Muscle of arm (tissue), 12 donors: ENCODE measurements around the gene PDZD2. TPM values are rescaled to one million over a fixed set of nuclear protein-coding genes. Genes with fewer than 3 reads are reported as not detected.

ENCODE experiments used
- DNase-seq: peaks from one replicate; pipeline ENCODE4 v3.0.0-alpha.2; 2013
- polyA plus RNA-seq, 12 donors: library from polyadenylated mRNA; unstranded; fragments of 120-200 nt; gene quantifications; one replicate each; pipeline ENCODE4 v1.2.1, GENCODE V29; 2013; ENCODE audit not compliant: insufficient read length in 12 of 12

Gene PDZD2
- polyA plus RNA-seq, 12 donors = 5.0 to 28.2 (median 8.6) TPM; not detected in 1

DNA sequence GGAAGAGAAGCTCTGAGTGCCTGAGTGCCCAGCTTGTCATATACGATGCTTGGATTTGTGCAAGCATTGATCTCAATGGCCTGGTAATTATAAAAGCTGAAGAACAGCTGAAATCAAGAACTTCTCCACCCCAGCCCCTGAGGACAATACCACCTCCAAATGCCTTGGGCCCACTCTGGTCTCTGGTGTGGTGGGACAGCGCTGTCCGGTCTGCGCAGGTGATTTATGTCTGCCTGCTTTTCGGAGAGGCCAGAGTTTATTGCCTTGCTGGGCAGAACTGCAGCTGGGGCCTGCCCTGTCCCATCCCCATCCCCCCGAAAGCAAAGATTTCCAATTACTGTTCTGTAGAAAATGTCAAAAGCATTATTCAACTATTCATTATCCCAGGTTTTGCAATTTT, 1.1 kb upstream of the PDZD2 start:
- no peak for DNase-seq

DNA sequence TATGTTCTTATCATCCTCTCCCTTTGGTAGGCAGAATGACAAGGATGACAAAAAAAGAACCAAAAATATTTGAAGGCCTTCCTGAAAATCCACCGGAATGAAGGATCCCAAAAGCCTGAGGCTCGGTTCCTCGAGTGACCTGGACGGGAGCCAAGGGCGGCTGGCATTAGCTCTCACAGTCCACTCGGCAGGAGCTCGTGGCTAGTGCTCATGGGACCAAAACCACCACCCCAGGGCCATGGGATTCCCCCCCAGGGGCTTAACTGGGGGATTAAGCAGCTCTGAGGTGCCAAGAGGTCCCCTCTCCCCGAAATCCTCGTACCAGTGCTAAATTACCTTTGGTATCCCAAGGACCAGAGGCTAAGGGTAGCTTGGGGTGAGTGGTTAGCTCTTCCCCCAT, 586 bp upstream of the PDZD2 start:
- no peak for DNase-seq

DNA sequence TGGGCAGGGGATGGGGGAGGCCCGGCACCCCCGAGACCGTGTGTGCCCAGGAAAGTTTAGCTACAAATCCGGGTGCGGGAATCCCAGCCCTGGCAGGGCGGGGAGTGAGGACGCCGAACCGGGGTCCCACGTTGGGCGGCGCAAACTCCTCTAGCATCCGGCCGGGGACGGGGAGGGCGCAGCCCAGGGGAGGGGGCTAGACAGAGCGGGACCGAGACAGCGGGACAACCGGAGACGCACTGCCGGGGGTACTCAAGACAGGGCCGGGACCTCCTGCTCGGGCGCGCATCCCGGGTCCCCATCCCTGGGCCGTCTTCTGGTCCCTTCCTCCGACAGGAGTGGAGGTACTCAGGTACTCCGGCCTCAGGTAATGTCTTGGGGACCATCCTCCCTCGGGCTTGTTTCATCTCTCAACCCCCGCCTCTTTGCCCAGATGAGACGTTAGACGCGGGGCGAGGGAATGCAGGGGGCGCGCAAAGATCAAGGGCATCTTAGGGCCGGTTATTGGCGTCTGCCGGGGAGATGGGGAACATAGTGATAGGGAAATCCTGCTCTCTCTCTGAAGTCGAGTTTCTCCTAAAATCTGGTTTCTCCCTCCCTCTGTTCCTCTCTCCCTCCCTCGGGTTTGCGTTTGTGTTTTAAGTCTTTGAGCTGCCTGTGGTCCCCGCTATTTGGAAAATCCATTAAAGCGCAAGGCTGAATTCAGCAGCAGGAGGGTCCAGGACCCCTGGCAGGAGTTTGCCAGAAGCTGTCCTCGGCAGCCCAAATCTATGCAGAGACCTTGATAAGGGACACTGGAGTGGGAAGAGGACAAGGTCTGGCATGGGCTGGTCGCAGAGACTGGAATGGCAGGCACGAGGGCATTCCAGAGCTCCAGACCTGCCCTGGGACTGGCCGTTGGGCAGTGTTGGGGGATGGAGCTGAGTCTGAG, 815 bp downstream of the PDZD2 start:
- DNase-seq = no peak

DNA sequence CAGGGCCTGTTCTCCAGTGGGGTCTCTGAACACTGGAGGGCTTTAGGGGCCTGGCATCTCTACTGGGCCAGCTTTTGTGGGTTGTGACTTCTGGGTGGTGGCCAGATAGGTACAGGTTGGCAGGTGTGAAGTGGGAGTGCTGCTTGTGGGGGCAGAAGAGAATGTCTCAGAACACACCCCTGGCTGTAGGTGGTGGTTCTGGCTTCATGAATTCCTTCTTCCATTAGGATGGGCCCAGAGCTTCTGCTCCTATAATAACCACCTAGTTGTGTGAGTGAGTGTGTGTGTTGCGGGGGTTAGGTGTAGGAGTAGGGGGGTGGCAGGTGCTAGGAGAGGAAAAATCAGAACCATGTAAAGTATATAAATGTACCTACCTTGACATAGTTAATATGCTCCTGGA, 1.6 kb downstream of the PDZD2 start:
- no peak for DNase-seq

DNA sequence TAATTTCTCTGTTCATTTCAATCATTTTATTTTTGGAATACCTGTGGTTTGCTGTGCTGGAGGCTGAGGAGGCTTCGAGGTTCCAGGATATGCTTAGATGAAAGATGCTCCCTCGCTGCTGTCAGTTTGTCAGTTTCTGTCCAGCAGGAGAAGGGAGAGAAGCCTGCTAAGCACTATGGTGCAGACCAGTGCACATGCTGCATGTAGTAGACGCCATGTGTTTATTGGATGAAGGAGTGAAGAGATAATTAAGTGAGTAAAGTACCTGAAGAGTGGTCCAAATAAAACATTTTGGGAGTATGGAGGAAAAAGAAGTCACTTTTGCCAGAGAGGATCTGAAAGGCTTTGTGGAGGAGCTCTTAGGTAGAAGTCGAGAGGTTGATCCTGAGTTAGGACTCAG, 2.1 kb downstream of the PDZD2 start:
- no peak for DNase-seq

DNA sequence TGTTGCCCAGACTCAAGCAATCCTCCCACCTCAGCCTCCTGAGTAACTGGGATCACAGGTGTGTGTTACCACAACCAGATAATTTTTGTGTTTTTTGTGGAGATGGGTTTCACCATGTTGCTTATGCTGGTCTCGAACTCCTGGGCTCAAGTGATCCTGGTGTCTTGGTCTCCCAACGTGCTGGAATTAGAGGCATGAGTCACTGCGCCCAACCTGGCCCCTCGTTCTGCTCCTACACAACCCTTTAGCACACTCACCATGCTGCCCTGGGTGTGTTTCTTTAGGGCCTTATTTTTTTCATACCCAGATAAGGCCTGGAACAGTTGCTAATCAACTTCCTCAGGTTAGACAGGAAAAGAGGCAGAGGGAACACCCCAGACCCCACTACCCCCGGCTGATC, 2.6 kb downstream of the PDZD2 start:
- DNase-seq = no peak

DNA sequence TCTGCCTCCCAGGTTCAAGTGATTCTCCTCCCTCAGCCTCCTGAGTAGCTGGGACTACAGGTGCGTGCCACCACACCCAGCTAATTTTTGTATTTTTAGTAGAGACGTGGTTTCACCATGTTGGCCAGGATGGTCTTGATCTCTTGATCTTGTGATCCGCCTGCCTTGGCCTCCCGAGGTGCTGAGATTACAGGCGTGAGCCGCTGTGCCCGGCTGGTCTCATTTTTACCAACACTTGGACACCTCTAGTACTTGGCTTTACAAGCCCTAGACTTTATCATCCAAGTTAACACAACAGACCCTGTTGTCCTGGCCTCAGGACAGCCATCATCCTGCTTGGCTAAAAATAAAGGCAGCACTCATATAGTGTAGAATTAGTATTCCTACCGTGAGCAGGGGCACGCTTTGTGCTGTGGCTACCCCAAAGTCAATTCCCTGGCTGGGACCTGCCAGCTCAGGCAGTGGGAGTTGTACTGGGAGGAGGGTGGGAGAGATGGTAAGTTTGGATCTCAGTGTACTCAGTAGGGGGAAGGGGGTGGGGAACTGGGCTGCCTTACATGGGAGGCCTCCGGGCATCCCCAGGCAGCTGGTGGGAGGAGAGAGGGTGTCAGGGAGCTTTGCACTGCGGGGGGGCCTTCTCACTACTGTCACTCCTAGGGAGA, 6.6 kb downstream of the PDZD2 start:
- no peak for DNase-seq

DNA sequence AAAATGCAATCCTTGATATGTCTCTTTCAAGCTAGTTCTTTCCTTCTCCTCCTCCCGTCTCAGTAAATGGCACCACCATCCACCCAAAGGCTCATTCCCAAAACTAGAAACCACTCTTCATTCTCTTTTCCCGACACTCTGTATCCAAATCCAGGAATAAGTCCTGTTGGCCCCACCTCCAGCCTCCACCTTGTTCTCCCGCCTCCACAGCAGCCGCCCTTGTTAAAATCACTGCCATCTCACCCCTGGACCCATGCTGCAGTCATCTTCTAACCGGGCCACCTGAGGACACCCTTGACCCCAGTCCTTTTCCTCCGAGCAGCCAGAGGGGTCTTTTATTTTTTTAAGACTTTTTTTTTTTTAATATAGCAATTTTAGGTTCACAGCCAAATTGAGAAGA, 9.4 kb downstream of the PDZD2 start:
- no peak for DNase-seq

DNA sequence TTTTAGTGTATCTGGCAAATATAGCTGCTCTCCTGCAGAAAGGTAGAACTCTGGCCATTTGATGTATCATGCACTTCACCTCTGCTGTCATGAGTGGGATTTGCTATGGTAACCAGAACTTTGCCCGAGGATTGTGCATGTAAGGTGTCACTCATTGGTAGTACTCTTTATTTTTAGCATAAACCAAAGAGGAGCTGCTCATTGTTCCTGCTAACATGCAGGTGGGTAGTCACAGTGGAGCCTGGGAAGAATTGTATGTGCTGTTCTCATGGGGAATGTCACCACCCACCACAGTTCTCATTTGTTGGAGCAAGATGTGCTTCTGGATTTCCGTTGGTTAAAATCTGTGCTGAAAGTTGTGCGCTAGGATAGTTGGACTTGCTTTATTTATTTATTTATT, 12.3 kb downstream of the PDZD2 start:
- DNase-seq = no peak

DNA sequence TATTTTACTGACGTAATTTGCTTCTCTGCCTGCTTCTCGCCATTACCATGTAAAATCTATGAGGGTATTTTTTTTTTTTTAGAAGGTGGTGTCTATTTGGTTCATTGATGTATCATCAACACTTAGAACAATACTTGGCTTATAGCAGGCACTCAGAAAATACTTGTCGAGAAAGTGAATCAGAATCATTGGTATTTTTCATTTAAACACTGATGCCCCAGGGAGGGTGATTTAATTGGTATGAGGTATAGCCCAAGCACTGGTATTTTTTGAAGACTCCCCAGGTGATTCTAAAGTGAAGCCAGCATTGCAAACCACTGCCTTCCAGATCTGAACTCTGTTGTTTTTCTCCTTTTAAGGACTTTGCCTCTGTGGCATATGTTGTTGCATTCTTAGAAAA, 16.6 kb downstream of the PDZD2 start:
- no peak for DNase-seq

DNA sequence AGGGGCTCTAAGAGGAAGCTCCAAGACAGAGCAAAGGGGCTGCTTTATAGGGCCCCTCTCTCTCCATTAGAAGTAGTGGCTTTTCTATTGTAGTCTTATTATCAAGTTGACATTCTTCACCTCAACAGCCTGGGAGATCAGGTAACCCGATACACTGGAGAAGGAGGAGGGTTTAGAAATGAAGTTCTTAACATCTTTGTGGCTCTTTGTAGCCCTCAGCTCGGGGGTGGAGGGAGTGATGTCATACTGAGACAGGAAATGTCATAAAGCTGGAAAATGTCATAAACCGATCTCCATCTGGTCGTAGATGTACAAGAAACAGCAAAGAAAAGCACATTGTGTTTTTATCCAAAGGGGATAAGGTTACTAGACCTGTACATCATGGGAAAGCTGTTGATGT, 17.9 kb downstream of the PDZD2 start:
- DNase-seq = no peak

DNA sequence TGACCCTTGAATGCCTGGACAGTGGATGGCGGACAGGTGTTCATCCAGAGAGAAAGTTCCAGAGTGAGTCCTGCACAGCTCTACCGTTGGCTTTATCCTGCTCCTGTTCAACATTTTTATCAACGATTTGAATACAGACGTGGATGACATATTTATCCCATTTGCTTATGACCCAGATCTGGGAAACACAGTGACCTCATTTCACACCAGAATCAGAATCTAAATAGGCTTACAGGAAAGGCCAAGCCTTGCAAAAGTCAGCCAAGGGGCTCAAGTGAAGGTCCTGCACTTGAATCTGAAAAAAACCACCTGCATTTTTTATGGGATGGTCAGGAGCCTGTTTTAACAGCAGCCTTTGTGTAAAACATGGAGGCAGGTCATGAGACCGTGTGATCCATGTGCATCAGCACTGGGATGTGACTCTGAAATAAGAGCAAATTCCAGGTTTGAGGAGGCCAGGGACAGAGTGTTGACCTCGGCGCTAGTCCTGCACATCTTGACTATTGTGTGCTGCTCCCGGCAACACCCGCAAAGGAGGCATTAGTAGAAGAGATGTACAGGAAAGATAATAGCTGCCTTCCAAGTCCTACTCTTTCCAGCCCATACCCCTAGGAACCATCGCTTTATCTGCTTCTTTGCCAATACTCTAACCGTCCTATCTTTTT, 18.5 kb downstream of the PDZD2 start:
- no peak for DNase-seq

DNA sequence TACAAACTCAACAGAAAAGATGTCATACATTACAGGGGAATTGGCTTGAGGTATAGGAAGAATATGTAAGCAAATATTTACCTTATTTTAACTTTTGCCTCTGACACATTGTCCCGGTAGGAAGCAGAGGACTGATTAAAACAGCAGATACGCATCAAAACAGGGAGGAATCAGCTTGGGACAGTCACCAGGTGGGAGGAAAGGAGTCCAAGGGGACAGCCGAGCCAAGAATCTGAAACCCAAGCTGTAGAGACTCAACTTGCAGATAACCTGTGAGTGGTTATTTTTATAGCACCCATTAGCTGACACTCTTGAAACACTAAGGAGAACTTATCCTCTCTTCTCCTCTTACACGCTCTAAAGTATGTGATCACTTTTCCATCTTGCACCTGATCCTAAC, 22.3 kb downstream of the PDZD2 start:
- DNase-seq = no peak

DNA sequence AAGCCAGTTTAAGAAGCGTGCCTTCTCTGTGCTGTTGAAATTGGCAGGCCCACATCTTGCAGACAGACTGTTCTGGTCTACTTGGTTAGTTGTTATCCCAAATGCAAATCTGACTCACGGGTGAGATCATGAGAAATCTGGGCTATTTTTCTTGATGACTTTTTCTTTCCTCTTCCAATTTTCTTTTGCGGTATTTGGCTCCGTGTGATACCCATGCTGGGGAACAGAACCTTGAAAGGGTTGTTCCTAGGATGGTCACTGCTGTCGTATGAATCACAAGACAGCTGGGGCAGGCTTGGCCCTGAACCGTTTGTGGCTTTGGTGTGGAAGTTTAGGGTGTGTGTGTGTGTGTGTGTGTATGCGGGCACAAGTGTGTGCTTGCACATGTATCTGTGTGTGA, 24.6 kb downstream of the PDZD2 start:
- DNase-seq = no peak

DNA sequence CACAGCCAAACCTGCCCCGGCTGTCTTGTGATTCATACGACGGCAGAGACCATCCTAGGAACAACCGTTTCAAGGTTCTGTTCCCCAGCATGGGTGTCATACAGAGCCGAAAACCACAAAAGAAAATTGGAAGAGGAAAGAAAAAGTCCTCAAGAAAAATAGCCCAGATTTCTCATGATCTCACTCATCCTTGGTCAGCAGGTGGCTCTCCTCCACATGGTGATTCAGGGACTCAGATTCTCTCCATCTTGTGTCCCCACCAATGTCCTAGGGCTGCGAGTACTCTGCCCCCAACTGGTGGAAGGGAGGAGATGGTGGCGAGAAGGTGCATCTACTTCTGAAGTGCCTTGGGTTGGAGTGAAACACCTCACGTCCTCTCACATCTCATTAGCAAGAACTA, 25.6 kb downstream of the PDZD2 start:
- DNase-seq = no peak

DNA sequence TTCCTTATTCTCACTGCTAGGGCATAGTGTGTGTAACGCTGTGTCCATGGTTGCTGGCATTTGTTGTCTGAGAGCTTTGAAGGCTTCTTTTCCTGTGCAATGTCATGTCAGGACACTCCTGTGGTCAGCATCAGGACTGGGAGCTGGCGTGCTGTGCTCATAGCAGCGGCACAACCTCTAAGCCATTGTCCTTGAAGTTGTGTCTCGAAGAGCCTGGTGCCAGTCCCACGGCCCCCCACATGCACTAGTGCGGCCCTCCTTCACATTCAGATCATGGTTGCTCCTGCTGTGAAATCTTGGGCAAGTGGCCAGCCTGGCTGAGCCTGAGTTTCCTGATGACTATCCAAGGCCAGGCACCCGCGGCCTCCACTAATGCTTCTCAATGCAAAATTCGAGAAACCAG, 32.4 kb downstream of the PDZD2 start:
- DNase-seq = no peak

DNA sequence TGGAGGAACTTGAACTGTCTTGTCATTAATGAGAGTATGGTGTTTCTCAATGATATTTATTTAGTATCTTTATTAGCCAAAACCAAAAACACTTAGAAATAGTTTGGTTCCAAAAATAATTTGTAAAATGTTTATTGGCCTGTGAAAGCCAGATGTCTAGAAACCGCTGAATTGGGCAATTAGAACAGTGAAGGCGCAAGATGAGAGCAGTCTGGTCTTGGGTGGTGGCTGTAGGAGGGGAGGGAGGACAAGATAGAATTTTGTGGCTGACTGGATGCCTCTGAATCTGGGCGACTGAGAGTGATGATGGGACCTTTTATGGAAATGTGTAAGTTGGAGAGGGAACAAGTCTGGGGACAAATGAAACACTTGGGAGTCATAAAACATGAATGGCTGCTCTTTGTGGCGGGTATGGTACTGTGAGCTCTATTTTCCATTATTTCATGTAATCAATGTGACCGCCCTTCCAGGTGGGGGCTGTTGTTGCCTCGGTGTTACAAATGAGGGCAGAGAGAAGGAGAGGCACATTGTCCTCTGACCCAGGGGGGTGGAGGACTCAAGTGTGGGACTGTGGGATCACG, 35.5 kb downstream of the PDZD2 start:
- no peak for DNase-seq

DNA sequence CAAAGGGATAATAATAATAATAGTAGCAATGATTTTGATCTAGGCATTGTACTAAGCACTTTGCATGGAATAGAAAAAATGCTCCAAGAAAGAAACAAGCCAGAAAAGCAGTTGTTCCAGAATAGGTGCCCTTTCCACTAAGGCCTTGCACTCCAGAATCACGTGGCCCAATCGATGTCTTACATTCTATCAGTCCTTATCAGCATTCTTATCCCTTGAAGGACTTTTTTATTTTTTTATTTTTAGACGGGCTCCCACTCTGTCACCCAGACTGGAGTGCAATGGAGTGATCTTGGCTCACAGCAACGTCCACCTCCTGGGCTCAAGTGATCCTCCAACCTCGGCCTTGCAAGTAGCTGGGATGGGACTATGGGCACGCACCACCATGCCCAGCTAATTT, 36.5 kb downstream of the PDZD2 start:
- no peak for DNase-seq

DNA sequence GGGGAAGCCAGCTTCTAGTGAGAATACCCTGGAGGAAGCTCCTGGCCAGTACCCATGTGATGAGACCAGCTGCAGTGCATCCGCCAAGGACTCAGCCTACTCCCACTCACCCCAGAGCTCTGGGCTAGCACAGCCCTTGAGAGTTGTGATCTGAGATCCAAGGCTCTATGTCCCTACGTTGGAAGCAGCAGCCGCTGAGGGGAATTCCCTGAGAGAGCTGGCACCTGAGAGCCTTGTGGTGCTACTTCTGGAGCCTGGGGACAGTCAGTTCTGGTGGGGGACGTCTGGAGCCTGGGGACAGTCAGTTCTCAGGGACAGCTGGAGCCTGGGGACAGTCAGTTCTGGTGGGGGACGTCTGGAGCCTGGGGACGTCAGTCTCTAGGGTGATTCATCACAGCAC, 39.2 kb downstream of the PDZD2 start:
- no peak for DNase-seq

DNA sequence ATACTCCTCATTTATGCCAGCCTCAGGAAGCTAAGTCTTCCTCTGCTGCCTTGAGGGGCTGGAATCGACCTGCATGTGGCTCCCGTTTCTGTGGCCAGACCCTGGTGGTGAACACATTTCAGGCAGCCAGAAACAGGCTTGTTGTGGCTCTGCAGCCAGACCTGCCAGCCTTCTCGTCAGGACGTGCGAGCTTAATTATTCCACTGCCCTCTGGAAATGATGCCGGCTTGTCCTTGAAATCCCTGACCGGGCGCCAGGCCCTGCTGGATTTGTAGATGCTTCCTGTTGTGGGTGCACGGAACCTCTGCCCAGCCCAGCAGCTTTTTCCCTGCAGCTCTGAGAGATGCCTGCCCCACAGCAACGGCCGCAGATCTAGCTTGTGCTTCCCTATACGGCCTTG, 41.6 kb downstream of the PDZD2 start:
- no peak for DNase-seq

DNA sequence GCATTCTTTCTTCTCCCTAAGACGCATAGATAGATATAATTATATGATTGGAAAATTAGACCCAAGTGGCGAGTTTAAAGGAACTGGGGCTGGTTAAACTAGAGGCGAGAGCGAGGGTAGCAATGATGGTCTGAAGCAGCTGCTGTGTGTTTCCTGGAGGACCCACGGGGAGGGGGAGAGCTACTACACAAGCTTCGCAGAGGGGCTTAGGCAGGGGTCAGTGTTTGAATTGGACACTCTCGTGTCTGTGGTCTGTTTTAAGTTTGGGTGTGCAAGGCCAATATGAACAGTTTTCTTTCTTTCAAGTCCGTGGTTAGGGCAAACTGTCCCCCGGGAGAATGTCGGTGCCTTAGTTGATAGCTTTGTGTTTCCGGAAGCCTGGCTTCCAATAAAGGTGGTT, 43.1 kb downstream of the PDZD2 start:
- DNase-seq = no peak

DNA sequence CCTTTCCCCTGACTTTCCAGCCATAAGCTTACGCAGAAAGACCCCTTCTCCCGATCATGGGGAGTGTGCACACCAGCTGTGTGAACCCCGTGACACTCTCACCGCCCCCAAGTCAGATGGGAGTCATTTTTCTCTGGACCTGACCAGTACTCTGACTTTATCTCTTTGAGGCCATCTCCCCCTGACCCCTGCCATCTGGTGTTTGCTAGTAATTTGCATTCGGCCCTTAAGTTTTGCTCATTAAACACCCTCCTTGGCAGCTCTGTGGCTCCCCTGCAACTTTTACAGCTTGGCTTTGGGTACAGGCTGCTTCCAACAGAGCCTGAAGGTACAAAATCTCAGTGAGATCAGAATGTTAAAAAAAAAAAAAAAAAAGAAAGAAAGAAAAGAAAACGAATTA, 43.9 kb downstream of the PDZD2 start:
- no peak for DNase-seq
